Endothelial cell of umbilical vein (primary cell): ENCODE data around the gene ICAM3. TPM values are rescaled to one million over a fixed set of nuclear protein-coding genes. Genes with fewer than 3 reads are reported as not detected.

ENCODE experiments used
- BruUV-seq: library from RNA; stranded (reverse); fragments of 400-500 nt; replicated peaks from 2 replicates; lab custom pipeline; 2021; lab: Mats Ljungman, UMichigan
- CTCF ChIA-PET: fragments of 300-600, 350-600 bp; sonication (Branson Sonifier 250); formaldehyde crosslinking; loops from one replicate; lab custom pipeline; 2021; ENCODE audit warnings: antibody characterized with exemption, inconsistent platforms; lab: Charles Lee
- POLR2A ChIA-PET: fragments of 300-600, 350-600 bp; sonication (Branson Sonifier 250); formaldehyde crosslinking; loops from one replicate; lab custom pipeline; 2021; ENCODE audit warnings: antibody characterized with exemption, inconsistent platforms; lab: Charles Lee
- DNase-seq: peaks from one replicate; pipeline ENCODE4 v3.0.0-alpha.2; 2011; ENCODE audit warnings: low read depth, low spot score
- FAIRE-seq: peaks from 2 replicates; lab custom pipeline; 2011; peaks lifted over from hg19 to GRCh38; lab: Jason Lieb, UNC
- H2AFZ ChIP-seq: 2 replicates; pipeline ENCODE4 v1.6.0; 2012; ENCODE audit warnings: low read depth, low read length, control low read depth, inconsistent platforms
- H3K27ac ChIP-seq: 2 replicates; pipeline ENCODE4 v1.5.1; 2011; ENCODE audit warnings: low read depth, mild to moderate bottlenecking, control low read depth, low read length, moderate library complexity; ENCODE audit not compliant: insufficient read depth
- H3K27me3 ChIP-seq, 2 experiments: 2 replicates each; pipeline versions ENCODE4 v1.6.0 to v1.6.1; 2011; ENCODE audit warnings: low read length in 2 of 2, mixed read lengths in 1 of 2; ENCODE audit not compliant: control insufficient read depth in 2 of 2, insufficient read depth in 2 of 2
- H3K36me3 ChIP-seq, 2 experiments: 2 replicates in 1 of 2; 3 replicates in 1 of 2; pipeline ENCODE4 v1.5.1; 2011; ENCODE audit warnings: low read length in 2 of 2, mild to moderate bottlenecking in 1 of 2, moderate library complexity in 1 of 2; ENCODE audit not compliant: control insufficient read depth in 2 of 2, insufficient read depth in 2 of 2; ENCODE audit errors: extremely low read depth in 1 of 2
- H3K4me1 ChIP-seq: 3 replicates; pipeline ENCODE4 v1.5.1; 2011; ENCODE audit warnings: mild to moderate bottlenecking, low read length; ENCODE audit not compliant: control insufficient read depth, insufficient read depth; ENCODE audit errors: extremely low read depth
- H3K4me2 ChIP-seq: 2 replicates; pipeline ENCODE4 v1.6.1; 2011; ENCODE audit warnings: low read length, control low read depth, mixed read lengths; ENCODE audit not compliant: insufficient read depth
- H3K4me3 ChIP-seq, 3 experiments: fragments of 200-600 bp in 1 of 3; sonication (generic), shearing (Covaris generic) in 1 of 3; replicated peaks in 1 of 3; 2 replicates each; pipeline ENCODE4 v1.5.1; 2011 to 2016; ENCODE audit warnings: control low read depth in 3 of 3, low read length in 3 of 3, mild to moderate bottlenecking in 2 of 3, inconsistent platforms in 1 of 3, low read depth in 1 of 3, moderate library complexity in 1 of 3; ENCODE audit not compliant: insufficient read depth in 1 of 3
- H3K79me2 ChIP-seq: 2 replicates; pipeline ENCODE4 v1.6.0; 2012; ENCODE audit warnings: low read length, inconsistent platforms; ENCODE audit not compliant: control insufficient read depth, insufficient read depth
- H3K9ac ChIP-seq: replicated peaks from 2 replicates; pipeline ENCODE3; 2011; ENCODE audit warnings: low read length, control low read depth; ENCODE audit not compliant: insufficient read depth; ENCODE audit errors: extremely low read depth
- H3K9me1 ChIP-seq: replicated peaks from 3 replicates; pipeline ENCODE4 v1.6.0; 2011; ENCODE audit warnings: mild to moderate bottlenecking, low read length; ENCODE audit not compliant: control insufficient read depth, insufficient read depth; ENCODE audit errors: extremely low read depth
- H3K9me3 ChIP-seq: replicated peaks from 2 replicates; pipeline ENCODE4 v1.5.1; 2012; ENCODE audit warnings: low read length, inconsistent platforms; ENCODE audit not compliant: control insufficient read depth, insufficient read depth
- H4K20me1 ChIP-seq: replicated peaks from 2 replicates; pipeline ENCODE3; 2011; ENCODE audit warnings: mild to moderate bottlenecking, low read length; ENCODE audit not compliant: control insufficient read depth, insufficient read depth; ENCODE audit errors: extremely low read depth
- EZH2 ChIP-seq: IDR thresholded peaks from 2 replicates; pipeline ENCODE4 v1.6.1; 2012; ENCODE audit warnings: borderline replicate concordance, low read depth, mild to moderate bottlenecking, moderate library complexity, low read length, inconsistent platforms; ENCODE audit not compliant: severe bottlenecking
- FOS ChIP-seq: IDR thresholded peaks from 2 replicates; pipeline ENCODE4 v1.6.1; 2011; ENCODE audit warnings: mild to moderate bottlenecking, low read length, moderate library complexity, borderline replicate concordance; ENCODE audit not compliant: insufficient read depth
- GATA2 ChIP-seq: IDR thresholded peaks from 2 replicates; pipeline ENCODE4 v1.7.0; 2011; ENCODE audit warnings: low read depth, mild to moderate bottlenecking, moderate library complexity, mixed read lengths, low read length; ENCODE audit not compliant: insufficient read length, insufficient read depth
- JUN ChIP-seq: IDR thresholded peaks from 2 replicates; pipeline ENCODE4 v1.6.1; 2011; ENCODE audit warnings: borderline replicate concordance, low read depth; ENCODE audit not compliant: insufficient read length, insufficient read depth
- MYC ChIP-seq: IDR thresholded peaks from one replicate; pipeline ENCODE4 v1.6.1; 2011; ENCODE audit warnings: mild to moderate bottlenecking, low read depth, low read length
- POLR2A ChIP-seq: IDR thresholded peaks from 2 replicates; pipeline ENCODE4 v1.6.1; 2012; ENCODE audit warnings: low read depth, mild to moderate bottlenecking, control low read depth, low read length
- POLR2AphosphoS5 ChIP-seq: IDR thresholded peaks from 2 replicates; pipeline ENCODE4 v1.6.1; 2012; ENCODE audit warnings: low read depth, mild to moderate bottlenecking, control low read depth, low read length, moderate library complexity; ENCODE audit not compliant: insufficient read depth
- dilution Hi-C: fragments of 300-500 bp; cut with MboI; formaldehyde crosslinking; loops from one replicate; pipeline ENCODE4 v1.15.0; 2019; ENCODE audit warnings: low sequenced_read_pairs; ENCODE audit not compliant: extremely low pct_ligation_motif_present
- intact Hi-C: fragments of 100-400 bp; cut with micrococcal nuclease; formaldehyde crosslinking; loops from one replicate; pipeline ENCODE4 v1.10.0; 2022
- polyA plus RNA-seq, 4 experiments: library from polyadenylated mRNA; depleted of rRNA in 3 of 4; stranded (reverse) in 3 of 4; unstranded in 1 of 4; fragments of >200 nt; gene quantifications; 2 replicates each; pipeline versions ENCODE4 v1.2.1 to v1.2.3, GENCODE V29; 2011 to 2012; ENCODE audit warnings: missing spikeins in 1 of 4
- total RNA-seq: library from RNA; stranded (reverse); gene quantifications from 2 replicates; pipeline ENCODE4 v1.2.3, GENCODE V29; 2021
- TF ChIP-seq, protein P1 (sequence below): IDR thresholded peaks from 2 replicates; pipeline ENCODE4 v1.6.1; 2011; ENCODE audit not compliant: insufficient read depth, insufficient read length
- TF ChIP-seq, protein P2 (sequence below), 2 donors: IDR thresholded peaks; 1 replicate in 1 of 2; 2 replicates in 1 of 2; pipeline ENCODE4 v1.5.1; 2011; ENCODE audit warnings: low read length in 2 of 2, mild to moderate bottlenecking in 2 of 2, moderate library complexity in 2 of 2, control low read depth in 1 of 2, inconsistent platforms in 1 of 2, low read depth in 1 of 2; ENCODE audit not compliant: insufficient read depth in 1 of 2; ENCODE audit errors: extremely low read depth in 1 of 2

ICAM3 gene
- total and polyA plus RNA-seq, 2 donors (not counting 3 experiments of a cell fraction or from before 2014, with no cell fraction given), result 6.7 to 11.6 TPM

- Histone ChIP-seq H3K27ac (no peak overlapping the region), H3K27me3 (no peaks in the 10 kb centered on the region), H3K4me1 (no peaks in the 10 kb centered on the region), H3K9me1 (no peaks in the 10 kb centered on the region), H4K20me1 (no peaks in the 10 kb centered on the region), H3K36me3 (peaks cover 14 to 34% of the 10 kb centered on the region in 2 experiments), H3K79me2 (no peaks in the 10 kb centered on the region), H3K4me2 (no peak overlapping the region), H3K9ac (no peak overlapping the region), H3K4me3 (no peak overlapping the region), H3K9me3 (no peaks in the 10 kb centered on the region), H2AFZ (no peak overlapping the region)
- FAIRE-seq, result no peak
- intact Hi-C loops, result no loop called here
- POLR2A ChIA-PET, result no interaction called here
- BruUV-seq, result no TSS peak
- CTCF ChIA-PET, result interaction anchor here (1.0 to 3.0 kb wide), 4 partner anchors 12 to 98 kb away, joined by 3 to 8 read pairs (median 4); no protein-coding TSS in a partner anchor
- dilution Hi-C loops, result no loop called here
- DNase-seq, result no peak
- TF ChIP-seq POLR2AphosphoS5 (no peak), POLR2A (no peak), GATA2 (no peak), EZH2 (no peak), MYC (no peak), JUN (no peak), FOS (no peak)
- TF ChIP-seq, protein P1, sequence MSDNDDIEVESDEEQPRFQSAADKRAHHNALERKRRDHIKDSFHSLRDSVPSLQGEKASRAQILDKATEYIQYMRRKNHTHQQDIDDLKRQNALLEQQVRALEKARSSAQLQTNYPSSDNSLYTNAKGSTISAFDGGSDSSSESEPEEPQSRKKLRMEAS, result no peak
- TF ChIP-seq, protein P2, sequence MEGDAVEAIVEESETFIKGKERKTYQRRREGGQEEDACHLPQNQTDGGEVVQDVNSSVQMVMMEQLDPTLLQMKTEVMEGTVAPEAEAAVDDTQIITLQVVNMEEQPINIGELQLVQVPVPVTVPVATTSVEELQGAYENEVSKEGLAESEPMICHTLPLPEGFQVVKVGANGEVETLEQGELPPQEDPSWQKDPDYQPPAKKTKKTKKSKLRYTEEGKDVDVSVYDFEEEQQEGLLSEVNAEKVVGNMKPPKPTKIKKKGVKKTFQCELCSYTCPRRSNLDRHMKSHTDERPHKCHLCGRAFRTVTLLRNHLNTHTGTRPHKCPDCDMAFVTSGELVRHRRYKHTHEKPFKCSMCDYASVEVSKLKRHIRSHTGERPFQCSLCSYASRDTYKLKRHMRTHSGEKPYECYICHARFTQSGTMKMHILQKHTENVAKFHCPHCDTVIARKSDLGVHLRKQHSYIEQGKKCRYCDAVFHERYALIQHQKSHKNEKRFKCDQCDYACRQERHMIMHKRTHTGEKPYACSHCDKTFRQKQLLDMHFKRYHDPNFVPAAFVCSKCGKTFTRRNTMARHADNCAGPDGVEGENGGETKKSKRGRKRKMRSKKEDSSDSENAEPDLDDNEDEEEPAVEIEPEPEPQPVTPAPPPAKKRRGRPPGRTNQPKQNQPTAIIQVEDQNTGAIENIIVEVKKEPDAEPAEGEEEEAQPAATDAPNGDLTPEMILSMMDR (IDR thresholded peaks at IDR 0.05; ENCODE audit: extremely low read depth in 1 of 2, insufficient read depth in 1 of 2, low read depth in 1 of 2, low read length in 2 of 2), result no peak
Observed at GRCh38 chr19:10356431-10356830, 17.0 kb upstream of the ICAM3 start.
